Adrenal gland (tissue), 5 donors: Measurements from ENCODE around the gene RNLS.

Experiments used
- POLR2A ChIP-seq, 2 donors: fragments of 450-650 bp; IDR thresholded peaks; one replicate each; pipeline ENCODE4 v1.6.1; 2017; ENCODE audit warnings: antibody characterized with exemption in 2 of 2, mild to moderate bottlenecking in 2 of 2, moderate library complexity in 1 of 2
- TF ChIP-seq, protein P1 (sequence below), 6 experiments: fragments of 450-650 bp in 4 of 6; fragments of 200-600 bp in 2 of 6; sonication (generic) in 1 of 6; IDR thresholded peaks; 1 replicate in 5 of 6; 2 replicates in 1 of 6; pipeline versions ENCODE4 v1.5.1 to v1.8.0; 2016 to 2021; ENCODE audit warnings: antibody characterized with exemption in 6 of 6, mild to moderate bottlenecking in 2 of 6, moderate library complexity in 1 of 6
- donor health status: DM: no; HTN: no; CAD: no.

- TF ChIP-seq, protein P1, sequence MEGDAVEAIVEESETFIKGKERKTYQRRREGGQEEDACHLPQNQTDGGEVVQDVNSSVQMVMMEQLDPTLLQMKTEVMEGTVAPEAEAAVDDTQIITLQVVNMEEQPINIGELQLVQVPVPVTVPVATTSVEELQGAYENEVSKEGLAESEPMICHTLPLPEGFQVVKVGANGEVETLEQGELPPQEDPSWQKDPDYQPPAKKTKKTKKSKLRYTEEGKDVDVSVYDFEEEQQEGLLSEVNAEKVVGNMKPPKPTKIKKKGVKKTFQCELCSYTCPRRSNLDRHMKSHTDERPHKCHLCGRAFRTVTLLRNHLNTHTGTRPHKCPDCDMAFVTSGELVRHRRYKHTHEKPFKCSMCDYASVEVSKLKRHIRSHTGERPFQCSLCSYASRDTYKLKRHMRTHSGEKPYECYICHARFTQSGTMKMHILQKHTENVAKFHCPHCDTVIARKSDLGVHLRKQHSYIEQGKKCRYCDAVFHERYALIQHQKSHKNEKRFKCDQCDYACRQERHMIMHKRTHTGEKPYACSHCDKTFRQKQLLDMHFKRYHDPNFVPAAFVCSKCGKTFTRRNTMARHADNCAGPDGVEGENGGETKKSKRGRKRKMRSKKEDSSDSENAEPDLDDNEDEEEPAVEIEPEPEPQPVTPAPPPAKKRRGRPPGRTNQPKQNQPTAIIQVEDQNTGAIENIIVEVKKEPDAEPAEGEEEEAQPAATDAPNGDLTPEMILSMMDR (IDR thresholded peaks at IDR 0.05): no peak
- TF ChIP-seq POLR2A (IDR thresholded peaks at IDR 0.05): no peak
These were observed 60.4 kb downstream of the RNLS start for GRCh38 chr10:88522715-88523114.
